ENCODE results near the gene FAM89A. TPM values are rescaled to one million over a fixed set of nuclear protein-coding genes. Genes with fewer than 3 reads are reported as not detected.
"Not testable (repeated sequence)": the region's sequence is repeated elsewhere in the genome, so short reads cannot be mapped to it uniquely, and the experiment has no call there.

The FAM89A gene
- total RNA-seq, 1 donor from 2014 or later: 11.8 TPM

DNA sequence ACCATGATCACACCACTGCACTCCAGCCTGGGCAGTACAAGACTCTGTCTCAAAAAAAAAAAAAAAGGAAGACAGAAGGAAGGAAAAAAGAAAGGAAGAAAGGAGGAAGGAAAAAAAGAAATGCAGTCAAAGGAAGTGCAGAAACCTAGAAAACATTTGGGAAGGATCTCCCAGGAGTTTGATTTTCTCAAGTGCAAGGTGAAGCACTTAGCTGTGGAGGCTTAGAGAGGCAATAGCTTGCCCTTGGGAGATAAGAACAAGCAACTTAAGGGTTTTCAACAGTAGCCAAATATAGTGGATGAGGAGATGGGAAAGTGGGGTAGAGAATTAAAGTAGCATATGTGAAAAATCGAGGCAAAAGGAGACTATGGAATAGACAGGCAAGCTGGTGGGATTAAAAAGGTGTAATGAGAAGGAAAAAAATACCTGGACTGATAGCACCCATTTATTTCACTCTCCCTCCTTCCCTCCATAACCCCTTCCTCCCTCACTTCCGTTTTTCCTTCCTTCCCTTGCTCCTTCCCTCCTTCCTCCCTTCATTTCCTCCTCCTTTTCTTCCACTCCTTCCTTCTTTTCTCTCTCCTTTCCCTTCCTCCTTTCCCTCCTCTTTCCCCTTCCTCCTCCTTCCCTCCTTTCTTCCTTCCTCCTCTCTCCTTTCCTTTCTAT is 6.8 kb upstream of the FAM89A start:
- H3K9me3 Mint-ChIP-seq: peaks cover 21% of the 10 kb centered on the region
- TF ChIP-seq, protein P1, sequence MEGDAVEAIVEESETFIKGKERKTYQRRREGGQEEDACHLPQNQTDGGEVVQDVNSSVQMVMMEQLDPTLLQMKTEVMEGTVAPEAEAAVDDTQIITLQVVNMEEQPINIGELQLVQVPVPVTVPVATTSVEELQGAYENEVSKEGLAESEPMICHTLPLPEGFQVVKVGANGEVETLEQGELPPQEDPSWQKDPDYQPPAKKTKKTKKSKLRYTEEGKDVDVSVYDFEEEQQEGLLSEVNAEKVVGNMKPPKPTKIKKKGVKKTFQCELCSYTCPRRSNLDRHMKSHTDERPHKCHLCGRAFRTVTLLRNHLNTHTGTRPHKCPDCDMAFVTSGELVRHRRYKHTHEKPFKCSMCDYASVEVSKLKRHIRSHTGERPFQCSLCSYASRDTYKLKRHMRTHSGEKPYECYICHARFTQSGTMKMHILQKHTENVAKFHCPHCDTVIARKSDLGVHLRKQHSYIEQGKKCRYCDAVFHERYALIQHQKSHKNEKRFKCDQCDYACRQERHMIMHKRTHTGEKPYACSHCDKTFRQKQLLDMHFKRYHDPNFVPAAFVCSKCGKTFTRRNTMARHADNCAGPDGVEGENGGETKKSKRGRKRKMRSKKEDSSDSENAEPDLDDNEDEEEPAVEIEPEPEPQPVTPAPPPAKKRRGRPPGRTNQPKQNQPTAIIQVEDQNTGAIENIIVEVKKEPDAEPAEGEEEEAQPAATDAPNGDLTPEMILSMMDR (IDR thresholded peaks at IDR 0.05; ENCODE audit: unreplicated experiment): no peak

DNA sequence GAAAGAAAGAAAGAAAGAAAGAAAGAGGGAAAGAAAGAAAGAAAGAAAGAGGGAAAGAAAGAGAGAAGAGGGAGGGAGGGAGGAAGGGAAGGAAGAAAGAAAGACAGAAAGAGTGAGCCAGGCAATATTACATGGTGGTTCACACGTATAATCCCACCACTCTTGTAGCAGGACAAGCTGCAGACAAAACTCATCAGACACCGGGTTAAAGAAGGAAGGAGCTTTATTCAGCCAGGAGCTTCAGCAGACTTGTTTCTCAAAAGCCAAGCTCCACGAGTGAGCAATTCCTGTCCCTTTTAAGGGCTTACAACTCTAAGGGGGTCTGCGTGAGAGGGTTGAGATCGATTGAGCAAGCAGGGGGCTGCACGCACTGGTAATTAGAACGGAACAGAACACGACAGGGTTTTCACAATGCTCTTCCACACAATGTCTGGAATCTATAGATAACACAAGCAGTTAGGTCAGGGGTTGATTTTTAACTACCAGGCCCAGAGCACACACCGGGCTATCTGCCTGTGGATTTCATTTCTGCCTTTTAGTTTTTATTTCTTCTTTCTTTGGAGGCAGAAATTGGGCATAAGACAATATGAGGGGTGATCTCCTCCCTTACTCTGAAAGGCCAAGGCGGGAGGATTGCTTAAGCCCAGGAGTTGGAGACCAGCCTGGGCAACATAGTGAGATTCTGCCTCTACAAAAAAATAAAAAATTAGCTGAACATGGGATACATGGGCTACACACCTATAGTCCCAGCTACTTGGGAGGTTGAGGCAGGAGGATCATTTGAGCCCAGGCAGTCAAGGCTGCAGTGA is 6.1 kb upstream of the FAM89A start:
- H3K4me3 Mint-ChIP-seq; H3K27ac Mint-ChIP-seq; H3K4me1 Mint-ChIP-seq; H3K36me3 Mint-ChIP-seq; DNase-seq (ENCODE audit: low spot score in 2 of 2, unreplicated experiment in 2 of 2): not testable (repeated sequence)
- Mint-ChIP-seq H3K9me3 (peaks cover 21% of the 10 kb centered on the region), H3K27me3 (ENCODE audit: low read depth) (peaks cover 50% of the 10 kb centered on the region)

More for the DNA sequence above, 6.8 kb upstream of the FAM89A start:
- Mint-ChIP-seq H3K4me1 (no peaks in the 10 kb centered on the region), H3K27ac (no peak overlapping the region), H3K36me3 (no peaks in the 10 kb centered on the region), H3K4me3 (no peak overlapping the region), H3K27me3 (ENCODE audit: low read depth) (peaks cover 50% of the 10 kb centered on the region)
- no peak for DNase-seq (ENCODE audit: low spot score in 2 of 2, unreplicated experiment in 2 of 2)

DNA sequence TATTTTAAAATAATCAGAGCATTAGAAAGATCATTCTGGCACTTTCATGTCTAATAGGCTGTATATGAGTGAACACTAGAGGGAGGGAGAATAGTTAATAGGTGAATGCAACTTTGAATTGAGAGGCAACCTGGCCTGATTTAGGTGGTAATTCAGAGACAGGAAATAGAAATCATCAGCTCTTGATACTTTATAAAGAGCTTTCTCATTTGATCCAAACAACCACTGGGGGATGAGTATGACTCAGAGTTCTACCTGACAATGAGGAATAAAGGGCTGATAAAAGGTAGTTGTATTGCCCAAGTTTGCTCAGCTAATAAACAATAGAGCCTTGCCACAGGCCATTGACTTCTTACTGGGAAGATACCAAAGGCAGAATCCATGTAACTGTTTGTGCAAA is 5.2 kb upstream of the FAM89A start:
- Mint-ChIP-seq H3K27me3 (ENCODE audit: low read depth) (peaks cover 50% of the 10 kb centered on the region), H3K4me1 (peaks cover 3% of the 10 kb centered on the region), H3K4me3 (no peak overlapping the region), H3K36me3 (no peaks in the 10 kb centered on the region), H3K9me3 (peaks cover 21% of the 10 kb centered on the region), H3K27ac (no peak overlapping the region)
- DNase-seq (ENCODE audit: low spot score in 2 of 2, unreplicated experiment in 2 of 2): no peak
- TF ChIP-seq, protein P1 (IDR thresholded peaks at IDR 0.05; ENCODE audit: unreplicated experiment): no peak

DNA sequence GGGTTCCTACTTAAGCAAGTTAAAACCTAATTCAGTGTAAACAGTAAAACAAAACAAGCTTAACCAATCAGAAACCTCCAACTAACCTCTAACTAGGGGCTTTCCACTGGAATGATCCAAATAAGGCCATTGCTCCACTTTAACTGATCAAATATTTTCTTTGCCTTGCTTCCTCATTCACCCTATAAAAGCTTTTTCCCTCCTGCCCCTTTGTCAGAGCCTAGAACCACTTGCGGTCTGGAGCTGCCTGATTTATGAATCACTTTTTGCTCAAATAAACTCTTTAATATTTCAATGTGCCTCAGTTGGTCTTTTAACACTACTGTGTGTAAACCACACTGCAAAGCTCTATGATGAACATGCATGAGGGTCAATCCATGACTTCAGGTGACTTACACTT is 4.5 kb upstream of the FAM89A start:
- Mint-ChIP-seq H3K36me3 (no peaks in the 10 kb centered on the region), H3K4me3 (no peak overlapping the region), H3K27ac (no peak overlapping the region), H3K9me3 (peaks cover 21% of the 10 kb centered on the region), H3K27me3 (ENCODE audit: low read depth) (peaks cover 49% of the 10 kb centered on the region), H3K4me1 (peaks cover 3% of the 10 kb centered on the region)
- no peak for DNase-seq (ENCODE audit: low spot score in 2 of 2, unreplicated experiment in 2 of 2)
- TF ChIP-seq, protein P1 (IDR thresholded peaks at IDR 0.05; ENCODE audit: unreplicated experiment): no peak

DNA sequence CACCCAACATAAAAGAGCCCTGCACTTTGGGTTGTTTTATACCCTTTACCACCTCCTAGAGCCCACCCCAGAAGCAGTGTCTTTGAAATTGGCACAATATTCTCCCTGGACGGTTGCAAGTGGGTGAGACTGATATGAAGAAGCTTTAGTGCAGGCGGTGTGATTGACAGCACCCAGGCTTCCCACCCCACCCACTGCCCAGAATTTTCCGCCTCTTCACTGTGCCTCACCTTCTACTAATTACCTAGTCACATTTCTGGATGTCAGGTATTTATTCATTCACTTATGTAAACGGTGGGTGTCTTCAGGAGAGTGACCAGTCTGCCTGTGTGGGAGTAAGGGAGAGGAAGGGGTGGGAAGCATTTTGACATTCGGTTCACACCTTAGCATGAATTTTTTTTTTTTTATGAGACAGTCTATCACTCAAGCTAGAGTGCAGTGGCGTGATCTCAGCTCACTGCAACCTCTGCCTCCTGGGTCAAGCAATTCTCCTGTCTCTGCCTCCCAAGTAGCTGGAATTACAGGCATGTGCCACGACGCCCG is 1.7 kb upstream of the FAM89A start:
- peaks cover 6% of the 10 kb centered on the region for H3K36me3 Mint-ChIP-seq
- peaks cover 21% of the 10 kb centered on the region for H3K9me3 Mint-ChIP-seq
- TF ChIP-seq, protein P1 (IDR thresholded peaks at IDR 0.05; ENCODE audit: unreplicated experiment): no peak
- H3K27ac Mint-ChIP-seq: no peak overlapping the region
- no peak for DNase-seq (ENCODE audit: low spot score in 2 of 2, unreplicated experiment in 2 of 2)
- peaks cover 28% of the 10 kb centered on the region for H3K27me3 Mint-ChIP-seq (ENCODE audit: low read depth)
- H3K4me1 Mint-ChIP-seq: peaks cover 22% of the 10 kb centered on the region
- peak overlapping the region; percentile 54 for H3K4me3 Mint-ChIP-seq

All from mesothelial cell of epicardium (in vitro differentiated cells).